Measurements from ENCODE around the gene USP2.

- TF ChIP-seq EZH2 (optimal IDR thresholded peaks at IDR 0.05; ENCODE audit: low read depth, low read length) (no peak), CTCF (IDR thresholded peaks at IDR 0.05; ENCODE audit: low read length) (no peak)
Measured at GRCh38 chr11:119330237-119330636, 51.3 kb downstream of the USP2 start.
